K562 (cell line): ENCODE data around the gene C11orf98. TPM values are rescaled to one million over a fixed set of nuclear protein-coding genes. Genes with fewer than 3 reads are reported as not detected.

Experiments used
- BHLHE40 ChIP-seq: IDR thresholded peaks from 2 replicates; pipeline ENCODE4 v1.6.1; 2011; ENCODE audit warnings: low read length, improper control_type of control experiment
- CREBBP ChIP-seq: IDR thresholded peaks from one replicate; pipeline ENCODE4 v1.6.1; 2012; ENCODE audit warnings: low read depth, mild to moderate bottlenecking, control low read depth, inconsistent platforms, low read length
- EGR1 ChIP-seq: fragments of 450-650 bp; conservative IDR thresholded peaks from 2 replicates; pipeline ENCODE4 v1.6.1; 2017; ENCODE audit warnings: mild to moderate bottlenecking
- FOSL1 ChIP-seq: fragments of 200-800 bp; sonication (Bioruptor generic); conservative IDR thresholded peaks from 2 replicates; pipeline ENCODE4 v1.6.1; 2016; ENCODE audit warnings: missing genetic modification characterization, missing compliant biosample characterization
- FOXK2 ChIP-seq, 2 experiments: fragments of 450-650 bp; IDR thresholded peaks in 1 of 2; conservative IDR thresholded peaks in 1 of 2; 2 replicates each; pipeline ENCODE4 v1.6.1; 2016; ENCODE audit warnings: low read depth in 2 of 2, mild to moderate bottlenecking in 1 of 2
- NCOA6 ChIP-seq: fragments of 450-650 bp; IDR thresholded peaks from 2 replicates; pipeline ENCODE4 v1.6.1; 2017; ENCODE audit warnings: mild to moderate bottlenecking
- NFATC3 ChIP-seq: fragments of 450-650 bp; IDR thresholded peaks from 2 replicates; pipeline ENCODE4 v1.6.1; 2017; ENCODE audit warnings: mild to moderate bottlenecking
- POLR2A ChIP-seq: fragments of 450-650 bp; conservative IDR thresholded peaks from 2 replicates; pipeline ENCODE4 v1.6.1; 2016
- POLR2AphosphoS2 ChIP-seq: IDR thresholded peaks from 2 replicates; pipeline ENCODE4 v1.6.1; 2012; ENCODE audit warnings: low read length, improper control_type of control experiment
- RBBP5 ChIP-seq: fragments of 200-600 bp; sonication (generic); IDR thresholded peaks from 2 replicates; pipeline ENCODE4 v1.6.1; 2012; ENCODE audit warnings: borderline replicate concordance, mild to moderate bottlenecking, low read length, control low read depth, inconsistent platforms; ENCODE audit not compliant: insufficient read depth, poor library complexity, severe bottlenecking
- ZC3H8 ChIP-seq: fragments of 450-650 bp; IDR thresholded peaks from 2 replicates; pipeline ENCODE4 v1.6.1; 2017
- ZNF175 ChIP-seq: fragments of 200-800 bp; sonication (Bioruptor generic); IDR thresholded peaks from 2 replicates; pipeline ENCODE4 v1.6.1; 2016; ENCODE audit warnings: low read depth, mild to moderate bottlenecking, missing genetic modification characterization, missing compliant biosample characterization
- ZNF197 ChIP-seq: fragments of 200-800 bp; sonication (Bioruptor generic); IDR thresholded peaks from 2 replicates; pipeline ENCODE4 v1.6.1; 2016; ENCODE audit warnings: low read depth, missing genetic modification characterization, missing compliant biosample characterization
- polyA plus RNA-seq, 8 experiments: library from polyadenylated mRNA; depleted of rRNA in 4 of 8; stranded (reverse) in 5 of 8; unstranded in 3 of 8; fragments of >200 nt; fragmentation: Nextera tagmentation in 2 of 8; fragmentation: Illumina TruSeq in 1 of 8; extraction: Ambion mirVana in 2 of 8; extraction: Trizol in 1 of 8; gene quantifications; 2 replicates each; pipeline versions ENCODE4 v1.2.1 to v1.2.3, GENCODE V29; 2011 to 2014; ENCODE audit warnings: inconsistent platforms in 1 of 8, missing spikeins in 1 of 8
- total RNA-seq, 7 experiments: library from RNA; depleted of rRNA in 6 of 7; stranded (reverse); fragments of >200 nt in 6 of 7; fragmentation: Illumina TruSeq in 2 of 7; extraction: Trizol in 2 of 7; gene quantifications; 2 replicates each; pipeline versions ENCODE4 v1.2.1 to v1.2.3, GENCODE V29; 2011 to 2021; ENCODE audit warnings: low replicate concordance in 1 of 7
- TF ChIP-seq, protein P1 (sequence below), 3 experiments: fragments of 200-800 bp in 1 of 3; sonication (Bioruptor generic) in 1 of 3; sonication (generic) in 1 of 3; formaldehyde crosslinking in 1 of 3; IDR thresholded peaks; 2 replicates each; pipeline versions ENCODE4 v1.6.1 to v1.8.0; 2016 to 2022; ENCODE audit warnings: mild to moderate bottlenecking in 2 of 3, missing compliant biosample characterization in 2 of 3, missing genetic modification characterization in 2 of 3, missing genetic modification reagents in 1 of 3
- TF ChIP-seq, protein P2 (sequence below): sonication (generic); formaldehyde crosslinking; IDR thresholded peaks from 2 replicates; pipeline ENCODE4 v1.8.0; 2022; ENCODE audit warnings: mild to moderate bottlenecking, missing genetic modification reagents
- TF ChIP-seq, protein P3 (sequence below): fragments of 450-650 bp; IDR thresholded peaks from 2 replicates; pipeline ENCODE4 v1.6.1; 2018; ENCODE audit not compliant: partially characterized antibody
- TF ChIP-seq, protein P4 (sequence below): fragments of 450-650 bp; conservative IDR thresholded peaks from 2 replicates; pipeline ENCODE4 v1.6.1; 2016; ENCODE audit warnings: missing genetic modification characterization, low read depth, mild to moderate bottlenecking, missing compliant biosample characterization, moderate library complexity
- TF ChIP-seq, protein P5 (sequence below): fragments of 450-650 bp; formaldehyde crosslinking; IDR thresholded peaks from 2 replicates; pipeline ENCODE4 v1.4.0; 2020; ENCODE audit warnings: mild to moderate bottlenecking
- TF ChIP-seq, protein P6 (sequence below): sonication (generic); formaldehyde crosslinking; IDR thresholded peaks from 2 replicates; pipeline ENCODE4 v1.8.1; 2023; ENCODE audit warnings: mild to moderate bottlenecking, missing genetic modification reagents

Gene C11orf98
- total and polyA plus RNA-seq, 9 of the 15 experiments (the other 6 are each of a cell fraction or from before 2014, with no cell fraction given), result 103 to 352 (median 218) TPM

DNA sequence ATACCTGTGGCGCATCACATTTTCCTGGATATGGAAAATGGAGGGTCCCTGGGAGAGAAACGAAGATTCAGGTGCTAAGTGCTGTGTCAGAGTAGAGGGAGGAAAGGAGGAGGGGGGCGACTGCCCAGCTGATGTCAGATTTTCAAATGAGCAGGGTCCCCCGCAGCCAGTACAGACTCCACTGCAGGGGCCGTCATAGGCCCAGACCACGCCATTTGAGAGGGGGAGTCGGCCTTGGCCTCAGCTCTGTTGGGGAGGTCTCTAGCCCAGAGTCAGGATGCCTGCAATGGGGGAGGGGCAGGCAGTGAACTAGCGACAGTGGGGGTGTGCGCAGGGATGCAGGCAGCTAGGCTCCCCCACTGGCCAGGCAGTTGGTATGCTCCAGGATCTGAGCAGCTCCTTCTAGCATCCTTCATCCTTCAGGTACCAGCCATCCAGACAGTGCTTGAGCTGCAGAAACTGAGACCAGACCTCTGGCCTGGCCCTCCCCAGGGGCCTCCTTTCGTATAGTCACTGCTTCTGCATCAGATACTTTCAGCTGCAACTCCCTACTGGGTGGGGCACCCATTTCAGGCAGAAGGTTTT lies 42.4 kb upstream of the C11orf98 start, which contains the start of the genes BSCL2 and GNG3 (continued):
- TF ChIP-seq, protein P1, sequence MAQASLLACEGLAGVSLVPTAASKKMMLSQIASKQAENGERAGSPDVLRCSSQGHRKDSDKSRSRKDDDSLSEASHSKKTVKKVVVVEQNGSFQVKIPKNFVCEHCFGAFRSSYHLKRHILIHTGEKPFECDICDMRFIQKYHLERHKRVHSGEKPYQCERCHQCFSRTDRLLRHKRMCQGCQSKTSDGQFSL (CRISPR knock-in tag; IDR thresholded peaks at IDR 0.05), result peak; percentile 82
- TF ChIP-seq, protein P1 (tag; IDR thresholded peaks at IDR 0.05), result no peak
- no peak for TF ChIP-seq FOSL1 (tag)
- no peak for TF ChIP-seq CREBBP
- TF ChIP-seq NFATC3, result no peak
- no peak for TF ChIP-seq ZC3H8
- peak; percentile 82 for TF ChIP-seq BHLHE40
- TF ChIP-seq RBBP5, result no peak
- TF ChIP-seq, protein P2, sequence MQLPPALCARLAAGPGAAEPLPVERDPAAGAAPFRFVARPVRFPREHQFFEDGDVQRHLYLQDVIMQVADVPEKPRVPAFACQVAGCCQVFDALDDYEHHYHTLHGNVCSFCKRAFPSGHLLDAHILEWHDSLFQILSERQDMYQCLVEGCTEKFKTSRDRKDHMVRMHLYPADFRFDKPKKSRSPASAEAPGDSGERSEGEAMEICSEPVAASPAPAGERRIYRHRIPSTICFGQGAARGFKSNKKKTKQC (CRISPR knock-in tag), result no peak
- TF ChIP-seq, protein P3, sequence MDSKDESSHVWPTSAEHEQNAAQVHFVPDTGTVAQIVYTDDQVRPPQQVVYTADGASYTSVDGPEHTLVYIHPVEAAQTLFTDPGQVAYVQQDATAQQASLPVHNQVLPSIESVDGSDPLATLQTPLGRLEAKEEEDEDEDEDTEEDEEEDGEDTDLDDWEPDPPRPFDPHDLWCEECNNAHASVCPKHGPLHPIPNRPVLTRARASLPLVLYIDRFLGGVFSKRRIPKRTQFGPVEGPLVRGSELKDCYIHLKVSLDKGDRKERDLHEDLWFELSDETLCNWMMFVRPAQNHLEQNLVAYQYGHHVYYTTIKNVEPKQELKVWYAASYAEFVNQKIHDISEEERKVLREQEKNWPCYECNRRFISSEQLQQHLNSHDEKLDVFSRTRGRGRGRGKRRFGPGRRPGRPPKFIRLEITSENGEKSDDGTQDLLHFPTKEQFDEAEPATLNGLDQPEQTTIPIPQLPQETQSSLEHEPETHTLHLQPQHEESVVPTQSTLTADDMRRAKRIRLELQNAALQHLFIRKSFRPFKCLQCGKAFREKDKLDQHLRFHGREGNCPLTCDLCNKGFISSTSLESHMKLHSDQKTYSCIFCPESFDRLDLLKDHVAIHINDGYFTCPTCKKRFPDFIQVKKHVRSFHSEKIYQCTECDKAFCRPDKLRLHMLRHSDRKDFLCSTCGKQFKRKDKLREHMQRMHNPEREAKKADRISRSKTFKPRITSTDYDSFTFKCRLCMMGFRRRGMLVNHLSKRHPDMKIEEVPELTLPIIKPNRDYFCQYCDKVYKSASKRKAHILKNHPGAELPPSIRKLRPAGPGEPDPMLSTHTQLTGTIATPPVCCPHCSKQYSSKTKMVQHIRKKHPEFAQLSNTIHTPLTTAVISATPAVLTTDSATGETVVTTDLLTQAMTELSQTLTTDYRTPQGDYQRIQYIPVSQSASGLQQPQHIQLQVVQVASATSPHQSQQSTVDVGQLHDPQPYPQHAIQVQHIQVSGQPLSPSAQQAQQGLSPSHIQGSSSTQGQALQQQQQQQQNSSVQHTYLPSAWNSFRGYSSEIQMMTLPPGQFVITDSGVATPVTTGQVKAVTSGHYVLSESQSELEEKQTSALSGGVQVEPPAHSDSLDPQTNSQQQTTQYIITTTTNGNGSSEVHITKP, result peak; percentile 99
- peak; percentile 66; the same call in 1 of the 2 replicates for TF ChIP-seq POLR2AphosphoS2
- no peak for TF ChIP-seq ZNF175
- no peak; the same call in 1 of the 2 replicates for TF ChIP-seq EGR1
- TF ChIP-seq, protein P4, sequence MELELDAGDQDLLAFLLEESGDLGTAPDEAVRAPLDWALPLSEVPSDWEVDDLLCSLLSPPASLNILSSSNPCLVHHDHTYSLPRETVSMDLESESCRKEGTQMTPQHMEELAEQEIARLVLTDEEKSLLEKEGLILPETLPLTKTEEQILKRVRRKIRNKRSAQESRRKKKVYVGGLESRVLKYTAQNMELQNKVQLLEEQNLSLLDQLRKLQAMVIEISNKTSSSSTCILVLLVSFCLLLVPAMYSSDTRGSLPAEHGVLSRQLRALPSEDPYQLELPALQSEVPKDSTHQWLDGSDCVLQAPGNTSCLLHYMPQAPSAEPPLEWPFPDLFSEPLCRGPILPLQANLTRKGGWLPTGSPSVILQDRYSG (tag), result no peak
- TF ChIP-seq NCOA6, result no peak
- TF ChIP-seq ZNF197, result no peak
- TF ChIP-seq FOXK2 (conservative IDR thresholded peaks at IDR 0.05 in 1 of 2, IDR thresholded peaks at IDR 0.05 in 1 of 2; ENCODE audit: low read depth in 2 of 2), result peak in 1 of 2 experiments; percentile 96; a peak in 2 of 4 replicates
- TF ChIP-seq, protein P5, sequence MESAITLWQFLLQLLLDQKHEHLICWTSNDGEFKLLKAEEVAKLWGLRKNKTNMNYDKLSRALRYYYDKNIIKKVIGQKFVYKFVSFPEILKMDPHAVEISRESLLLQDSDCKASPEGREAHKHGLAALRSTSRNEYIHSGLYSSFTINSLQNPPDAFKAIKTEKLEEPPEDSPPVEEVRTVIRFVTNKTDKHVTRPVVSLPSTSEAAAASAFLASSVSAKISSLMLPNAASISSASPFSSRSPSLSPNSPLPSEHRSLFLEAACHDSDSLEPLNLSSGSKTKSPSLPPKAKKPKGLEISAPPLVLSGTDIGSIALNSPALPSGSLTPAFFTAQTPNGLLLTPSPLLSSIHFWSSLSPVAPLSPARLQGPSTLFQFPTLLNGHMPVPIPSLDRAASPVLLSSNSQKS (CRISPR knock-in tag), result no peak
- TF ChIP-seq POLR2A, result no peak; the same call in 1 of the 2 replicates
- TF ChIP-seq, protein P6, sequence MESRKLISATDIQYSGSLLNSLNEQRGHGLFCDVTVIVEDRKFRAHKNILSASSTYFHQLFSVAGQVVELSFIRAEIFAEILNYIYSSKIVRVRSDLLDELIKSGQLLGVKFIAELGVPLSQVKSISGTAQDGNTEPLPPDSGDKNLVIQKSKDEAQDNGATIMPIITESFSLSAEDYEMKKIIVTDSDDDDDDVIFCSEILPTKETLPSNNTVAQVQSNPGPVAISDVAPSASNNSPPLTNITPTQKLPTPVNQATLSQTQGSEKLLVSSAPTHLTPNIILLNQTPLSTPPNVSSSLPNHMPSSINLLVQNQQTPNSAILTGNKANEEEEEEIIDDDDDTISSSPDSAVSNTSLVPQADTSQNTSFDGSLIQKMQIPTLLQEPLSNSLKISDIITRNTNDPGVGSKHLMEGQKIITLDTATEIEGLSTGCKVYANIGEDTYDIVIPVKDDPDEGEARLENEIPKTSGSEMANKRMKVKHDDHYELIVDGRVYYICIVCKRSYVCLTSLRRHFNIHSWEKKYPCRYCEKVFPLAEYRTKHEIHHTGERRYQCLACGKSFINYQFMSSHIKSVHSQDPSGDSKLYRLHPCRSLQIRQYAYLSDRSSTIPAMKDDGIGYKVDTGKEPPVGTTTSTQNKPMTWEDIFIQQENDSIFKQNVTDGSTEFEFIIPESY, result peak; percentile 69
